IPS-15b (cell line): Measurements from ENCODE around the gene AP4B1.

Experiments
- H3K27me3 ChIP-seq: one replicate; pipeline ENCODE4 v1.6.1; 2013; ENCODE audit warnings: low read length; ENCODE audit not compliant: control insufficient read depth, insufficient read depth
- H3K36me3 ChIP-seq: one replicate; pipeline ENCODE4 v1.6.1; 2013; ENCODE audit warnings: low read length; ENCODE audit not compliant: control insufficient read depth, insufficient read depth
- H3K4me1 ChIP-seq: one replicate; pipeline ENCODE4 v1.6.1; 2013; ENCODE audit warnings: mild to moderate bottlenecking, low read length; ENCODE audit not compliant: control insufficient read depth, insufficient read depth
- H3K4me3 ChIP-seq: one replicate; pipeline ENCODE4 v1.5.1; 2013; ENCODE audit warnings: low read depth, low read length
- H3K9ac ChIP-seq: one replicate; pipeline ENCODE4 v1.6.1; 2013; ENCODE audit warnings: low read depth, mild to moderate bottlenecking, low read length
- H3K9me3 ChIP-seq: one replicate; pipeline ENCODE4 v1.6.1; 2013; ENCODE audit warnings: mild to moderate bottlenecking, low read length; ENCODE audit not compliant: control insufficient read depth, insufficient read depth

Gene AP4B1

GRCh38 chr1:113886417-113887401 lies 17.9 kb downstream of the AP4B1 start:
- H3K27me3 ChIP-seq = no peaks in the 10 kb centered on the region
- H3K4me1 ChIP-seq = no peaks in the 10 kb centered on the region
- H3K4me3 ChIP-seq = no peak overlapping the region
- H3K9ac ChIP-seq = no peak overlapping the region
- no peaks in the 10 kb centered on the region for H3K9me3 ChIP-seq
- no peaks in the 10 kb centered on the region for H3K36me3 ChIP-seq

DNA sequence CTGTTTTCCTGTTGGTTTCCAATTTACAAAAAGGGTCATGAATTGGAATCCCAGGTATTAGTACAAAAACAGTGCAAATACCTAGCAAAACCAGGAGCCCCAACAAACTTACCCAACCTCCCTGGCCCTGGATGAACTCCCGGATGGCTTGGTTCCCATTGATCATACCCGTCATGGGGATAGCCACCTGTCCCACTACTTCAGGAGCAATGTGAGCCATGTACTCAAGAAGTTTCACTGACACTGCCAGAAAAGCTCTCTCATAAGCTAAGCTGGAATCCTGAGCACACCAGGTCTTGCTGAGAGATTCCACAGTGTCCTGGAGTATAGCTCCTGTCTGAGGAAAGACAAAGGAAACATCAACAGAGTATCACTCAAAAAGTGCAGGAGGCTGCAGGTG lies 22.9 kb downstream of the AP4B1 start:
- H3K36me3 ChIP-seq = no peaks in the 10 kb centered on the region
- H3K9ac ChIP-seq = no peak overlapping the region
- no peak overlapping the region for H3K4me3 ChIP-seq

GRCh38 chr1:113879739-113880038 lies 24.9 kb downstream of the AP4B1 start:
- Histone ChIP-seq H3K27me3 (no peaks in the 10 kb centered on the region), H3K4me1 (no peaks in the 10 kb centered on the region), H3K4me3 (no peak overlapping the region), H3K9ac (no peak overlapping the region), H3K36me3 (no peaks in the 10 kb centered on the region), H3K9me3 (no peaks in the 10 kb centered on the region)

More for the DNA sequence above, 22.9 kb downstream of the AP4B1 start:
- H3K27me3 ChIP-seq = no peaks in the 10 kb centered on the region
- H3K9me3 ChIP-seq = no peaks in the 10 kb centered on the region
- no peaks in the 10 kb centered on the region for H3K4me1 ChIP-seq

- Histone ChIP-seq H3K4me3 (no peak overlapping the region), H3K36me3 (no peaks in the 10 kb centered on the region), H3K27me3 (no peaks in the 10 kb centered on the region), H3K9me3 (no peaks in the 10 kb centered on the region), H3K4me1 (peaks cover 2% of the 10 kb centered on the region), H3K9ac (no peak overlapping the region)
Measured at GRCh38 chr1:113876176-113876575, 28.4 kb downstream of the AP4B1 start.

GRCh38 chr1:113875714-113876113 lies 28.9 kb downstream of the AP4B1 start:
- Histone ChIP-seq H3K4me1 (peaks cover 2% of the 10 kb centered on the region), H3K9me3 (no peaks in the 10 kb centered on the region), H3K36me3 (no peaks in the 10 kb centered on the region), H3K9ac (no peak overlapping the region), H3K27me3 (no peaks in the 10 kb centered on the region), H3K4me3 (no peak overlapping the region)

GRCh38 chr1:113874012-113874879 lies 30.4 kb downstream of the AP4B1 start:
- Histone ChIP-seq H3K9me3 (no peaks in the 10 kb centered on the region), H3K9ac (no peak overlapping the region), H3K27me3 (no peaks in the 10 kb centered on the region), H3K36me3 (no peaks in the 10 kb centered on the region), H3K4me1 (peaks cover 2% of the 10 kb centered on the region), H3K4me3 (no peak overlapping the region)

DNA sequence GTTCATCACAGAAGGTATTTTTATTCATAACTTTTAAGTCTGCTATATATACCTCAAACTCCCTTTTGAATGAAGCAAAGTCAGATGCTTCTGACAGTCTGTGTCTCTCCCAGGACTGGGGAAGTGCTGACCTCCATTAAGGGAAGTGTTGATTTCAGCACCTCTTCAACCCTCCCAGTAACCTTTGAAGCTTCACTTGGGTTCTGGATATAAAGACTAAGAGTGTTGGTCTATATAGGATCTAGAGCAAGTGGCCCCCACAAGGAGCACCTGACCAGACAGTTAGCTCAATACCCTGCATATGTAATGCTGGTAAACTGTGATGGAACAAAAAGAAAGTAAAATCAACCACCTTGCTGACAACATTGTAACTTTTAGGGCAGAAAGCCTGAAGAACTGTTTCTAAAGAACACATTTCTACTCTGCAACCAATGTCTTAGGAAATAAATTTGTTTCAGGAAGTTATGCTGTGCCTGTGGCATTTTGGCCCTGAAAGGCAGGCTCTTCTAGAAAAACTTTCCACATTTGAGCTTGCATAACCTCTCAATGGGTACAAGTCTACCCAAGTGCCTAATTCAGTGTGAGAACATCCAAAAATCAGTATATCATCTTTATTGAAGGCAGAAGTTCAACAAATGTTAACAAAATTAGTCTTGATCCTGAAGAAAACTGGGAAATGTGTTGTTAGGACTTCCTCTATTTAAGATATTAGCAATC lies 32.2 kb downstream of the AP4B1 start:
- peaks cover 2% of the 10 kb centered on the region for H3K4me1 ChIP-seq
- no peak overlapping the region for H3K4me3 ChIP-seq
- no peaks in the 10 kb centered on the region for H3K9me3 ChIP-seq
- no peaks in the 10 kb centered on the region for H3K36me3 ChIP-seq
- H3K27me3 ChIP-seq = no peaks in the 10 kb centered on the region
- no peak overlapping the region for H3K9ac ChIP-seq

DNA sequence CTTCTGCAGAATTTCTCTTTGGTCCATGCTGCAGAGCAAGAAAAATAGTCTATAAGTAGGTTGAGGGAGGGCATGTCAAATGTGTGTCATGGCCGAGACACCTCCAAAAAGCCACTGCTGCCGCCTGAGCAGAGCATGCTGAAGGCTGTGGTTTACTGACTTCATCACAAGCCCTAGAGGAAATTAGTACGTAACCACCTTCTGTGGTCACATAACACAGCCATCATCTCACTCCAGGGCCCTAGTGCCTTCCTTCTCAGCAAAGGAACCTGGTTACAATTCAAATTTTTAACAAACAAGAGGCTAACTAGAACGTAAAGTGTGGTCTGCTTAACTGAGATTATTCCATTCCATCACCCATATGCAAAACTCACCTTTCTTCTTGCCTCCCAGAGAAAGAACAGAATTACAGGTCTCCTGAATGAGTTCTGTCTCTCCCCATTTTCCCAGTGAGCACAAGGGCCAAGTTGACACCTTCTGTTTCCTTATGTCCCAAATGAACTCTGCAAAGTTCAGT lies 32.9 kb downstream of the AP4B1 start, which contains the start of gene PTPN22:
PTPN22 (minus strand) TSS at position 116 of the 517 bp plus-strand sequence.
- no peak within 1 kb of the TSS for H3K9ac ChIP-seq
- H3K4me1 ChIP-seq = peaks cover 2% of the 10 kb centered on the region
- no peaks in the 10 kb centered on the region for H3K9me3 ChIP-seq
- H3K4me3 ChIP-seq = no peak within 1 kb of the TSS
- no peaks in the 10 kb centered on the region for H3K36me3 ChIP-seq
- no peaks in the 10 kb centered on the region for H3K27me3 ChIP-seq

DNA sequence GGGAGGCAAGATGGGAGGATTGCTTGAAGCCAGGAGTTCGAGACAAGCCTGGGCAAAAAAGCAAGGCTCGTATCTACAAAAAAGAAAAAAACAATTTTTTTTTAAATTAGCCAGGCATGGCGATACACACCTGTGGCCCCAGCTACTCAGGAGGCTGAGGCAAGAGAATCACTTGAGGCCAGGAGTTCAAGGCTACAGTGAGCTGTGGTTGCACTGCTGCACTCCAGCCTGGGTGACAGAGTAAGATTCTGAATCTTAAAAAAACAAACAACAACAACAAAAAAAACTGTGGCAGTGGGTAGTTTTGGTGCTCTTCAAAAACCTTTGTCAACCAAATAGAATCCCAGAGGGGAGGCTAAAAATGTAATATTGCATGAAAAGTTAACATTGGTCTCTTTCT lies 33.8 kb downstream of the AP4B1 start:
- Histone ChIP-seq H3K9me3 (no peaks in the 10 kb centered on the region), H3K4me3 (no peak overlapping the region), H3K4me1 (peaks cover 2% of the 10 kb centered on the region), H3K27me3 (no peaks in the 10 kb centered on the region), H3K9ac (no peak overlapping the region), H3K36me3 (no peaks in the 10 kb centered on the region)

DNA sequence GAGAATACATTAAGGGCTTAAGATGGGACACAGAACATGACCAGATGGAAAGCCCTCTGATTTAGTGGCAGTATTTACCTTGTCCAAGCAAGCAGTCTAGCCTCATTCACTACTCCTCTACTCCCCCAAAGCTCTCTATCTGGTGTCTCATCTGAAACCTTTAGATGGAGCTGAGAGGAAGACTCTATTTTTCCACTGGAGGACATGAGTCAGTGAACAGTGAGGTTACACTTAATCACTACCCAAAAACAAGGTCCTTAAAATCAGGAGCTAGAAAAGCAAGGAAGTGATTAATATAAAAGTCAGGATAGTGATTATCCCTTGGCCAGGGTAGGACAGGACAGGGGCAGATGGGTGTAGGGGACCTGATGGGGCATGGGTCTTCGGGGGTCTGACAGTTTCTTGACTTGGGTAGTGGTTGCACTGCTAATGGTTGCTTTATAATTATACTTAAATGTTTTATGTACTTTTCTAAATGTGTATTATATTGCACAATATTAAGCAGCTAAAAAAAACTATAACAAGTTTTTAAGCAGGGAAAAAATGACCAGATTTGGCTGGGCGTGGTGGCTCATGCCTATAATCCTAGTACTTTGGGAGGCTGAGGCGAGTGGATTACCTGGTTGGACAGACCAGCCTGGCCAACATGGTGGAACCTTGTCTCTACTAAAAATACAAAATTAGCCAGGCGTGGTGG lies 36.1 kb downstream of the AP4B1 start:
- H3K9ac ChIP-seq = no peak overlapping the region
- H3K27me3 ChIP-seq = no peaks in the 10 kb centered on the region
- H3K4me1 ChIP-seq = peaks cover 2% of the 10 kb centered on the region
- no peaks in the 10 kb centered on the region for H3K9me3 ChIP-seq
- no peaks in the 10 kb centered on the region for H3K36me3 ChIP-seq
- H3K4me3 ChIP-seq = no peak overlapping the region

- Histone ChIP-seq H3K4me1 (no peaks in the 10 kb centered on the region), H3K36me3 (no peaks in the 10 kb centered on the region), H3K4me3 (no peak overlapping the region), H3K9ac (no peak overlapping the region), H3K9me3 (no peaks in the 10 kb centered on the region), H3K27me3 (no peaks in the 10 kb centered on the region)
Measured at GRCh38 chr1:113861641-113862040, 43.0 kb downstream of the AP4B1 start.
